HK-2 (cell line): ENCODE data around the gene TMEM171.

Source experiments
- DNase-seq: peaks from one replicate; pipeline ENCODE4 v3.0.0-alpha.2; 2018; ENCODE audit not compliant: unreplicated experiment

Gene TMEM171

DNA sequence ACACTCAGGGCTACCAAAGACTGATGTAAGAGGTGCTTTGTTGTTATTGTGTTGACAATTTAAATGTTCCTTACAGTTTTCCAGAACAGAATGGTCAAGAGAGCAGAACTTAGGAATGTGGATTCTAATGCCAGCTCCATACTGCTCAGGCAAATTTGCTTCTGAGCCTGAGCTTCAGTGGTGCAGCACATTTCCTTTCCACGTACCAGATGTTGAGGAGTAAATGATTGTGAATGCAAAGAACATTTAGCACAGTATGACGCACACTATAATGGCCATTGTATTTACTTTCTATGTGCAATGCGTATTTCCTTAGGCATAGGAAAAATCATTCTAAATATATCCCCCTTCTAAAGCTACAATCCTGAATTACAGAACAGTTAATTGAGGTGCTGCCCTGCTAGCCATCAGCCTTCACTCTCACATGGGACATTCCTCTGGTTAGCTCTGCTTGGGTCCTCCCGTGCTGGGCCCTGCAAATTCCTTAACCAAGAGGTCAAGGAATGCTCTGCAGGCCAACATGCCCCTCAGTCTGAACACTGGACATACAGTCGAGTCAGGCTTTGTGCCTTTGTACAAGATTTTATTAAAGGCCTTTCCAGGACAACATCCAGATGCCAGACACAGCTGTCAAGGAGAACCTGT is 31.5 kb downstream of the TMEM171 start:
- DNase-seq = no peak

DNA sequence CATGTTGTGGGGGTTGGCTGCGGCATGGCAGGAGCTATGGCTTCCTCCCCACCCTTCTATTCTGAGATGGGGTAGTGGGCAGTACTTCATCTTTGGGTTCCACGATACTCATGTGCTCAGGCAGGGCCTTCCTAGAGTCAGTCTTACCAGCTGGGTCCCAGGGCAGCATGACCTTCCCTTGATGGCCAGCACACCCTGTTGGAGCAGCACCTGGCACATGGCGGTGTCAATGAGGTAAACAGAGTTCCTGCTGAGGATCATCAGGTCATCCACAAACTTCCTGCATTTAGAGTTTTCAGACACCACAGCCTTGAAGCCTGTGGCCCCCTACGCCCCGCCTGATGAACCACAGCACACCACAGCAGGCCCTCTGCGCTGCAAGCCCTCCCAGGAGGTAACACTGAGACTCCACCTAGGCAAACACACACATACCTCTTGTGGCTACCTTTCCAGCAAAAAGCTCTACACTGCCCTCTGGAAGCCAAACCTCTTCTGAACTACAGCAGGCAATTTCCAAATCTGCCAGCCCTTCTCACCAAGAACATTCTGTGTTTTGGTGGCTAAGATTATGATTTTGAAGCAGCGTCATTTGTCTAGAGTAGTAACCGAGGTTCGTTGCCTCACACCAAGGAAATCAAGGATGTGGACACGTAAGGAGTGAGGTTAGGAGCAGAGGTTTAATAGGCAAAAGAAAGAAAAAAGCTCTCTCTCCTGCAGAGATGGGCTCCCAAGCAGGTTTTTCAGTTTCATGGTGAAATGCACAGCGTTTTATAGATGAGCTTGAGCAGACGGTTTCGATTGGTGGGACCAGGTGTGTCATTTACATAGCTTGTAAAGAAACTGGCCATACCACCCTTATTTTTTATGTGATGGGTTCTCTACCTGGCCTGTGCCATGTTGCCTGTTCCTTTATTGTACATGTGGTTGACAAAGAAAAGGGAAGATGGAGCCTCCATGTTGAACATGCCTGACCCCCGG is 32.3 kb downstream of the TMEM171 start:
- no peak for DNase-seq

- DNase-seq = no peak
Measured at GRCh38 chr5:73153513-73153912, 33.1 kb downstream of the TMEM171 start.

DNA sequence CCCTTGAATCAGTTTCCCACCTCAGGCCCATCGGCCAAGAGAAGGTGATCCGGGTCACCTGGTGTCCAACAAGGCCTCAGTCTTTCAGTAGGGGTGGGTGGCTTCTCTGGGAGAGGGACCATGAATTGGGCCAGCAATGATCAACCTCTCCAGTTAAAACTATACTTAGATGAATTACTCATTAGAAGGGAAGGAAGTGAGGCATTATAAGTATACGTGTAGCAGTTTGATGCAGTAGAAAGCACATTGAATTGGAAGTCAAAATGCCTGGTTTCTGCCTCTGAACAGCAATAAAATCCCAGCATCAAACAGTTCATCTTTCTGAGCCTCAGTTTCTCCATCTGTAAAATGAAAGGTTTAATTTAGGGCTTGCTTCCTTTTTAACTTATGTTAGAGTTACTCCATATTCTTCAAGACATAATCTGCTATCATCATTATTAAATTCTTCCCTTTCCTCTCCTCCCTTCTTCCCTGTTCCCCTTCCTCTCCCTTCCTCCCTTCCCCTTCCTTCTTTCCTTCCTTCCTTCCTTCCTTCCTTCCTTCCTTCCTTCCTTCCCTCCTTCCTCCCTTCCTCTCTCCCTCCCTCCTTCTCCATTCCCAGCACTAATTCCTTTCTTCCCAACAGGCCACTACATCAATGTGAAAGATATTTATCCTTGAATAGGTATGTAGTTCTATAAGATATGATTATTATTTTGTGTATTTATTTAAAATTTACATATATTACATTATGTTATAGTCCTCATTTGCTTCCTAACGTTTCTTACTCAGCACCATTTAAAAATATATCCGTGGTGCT is 34.0 kb downstream of the TMEM171 start:
- DNase-seq = no peak

DNA sequence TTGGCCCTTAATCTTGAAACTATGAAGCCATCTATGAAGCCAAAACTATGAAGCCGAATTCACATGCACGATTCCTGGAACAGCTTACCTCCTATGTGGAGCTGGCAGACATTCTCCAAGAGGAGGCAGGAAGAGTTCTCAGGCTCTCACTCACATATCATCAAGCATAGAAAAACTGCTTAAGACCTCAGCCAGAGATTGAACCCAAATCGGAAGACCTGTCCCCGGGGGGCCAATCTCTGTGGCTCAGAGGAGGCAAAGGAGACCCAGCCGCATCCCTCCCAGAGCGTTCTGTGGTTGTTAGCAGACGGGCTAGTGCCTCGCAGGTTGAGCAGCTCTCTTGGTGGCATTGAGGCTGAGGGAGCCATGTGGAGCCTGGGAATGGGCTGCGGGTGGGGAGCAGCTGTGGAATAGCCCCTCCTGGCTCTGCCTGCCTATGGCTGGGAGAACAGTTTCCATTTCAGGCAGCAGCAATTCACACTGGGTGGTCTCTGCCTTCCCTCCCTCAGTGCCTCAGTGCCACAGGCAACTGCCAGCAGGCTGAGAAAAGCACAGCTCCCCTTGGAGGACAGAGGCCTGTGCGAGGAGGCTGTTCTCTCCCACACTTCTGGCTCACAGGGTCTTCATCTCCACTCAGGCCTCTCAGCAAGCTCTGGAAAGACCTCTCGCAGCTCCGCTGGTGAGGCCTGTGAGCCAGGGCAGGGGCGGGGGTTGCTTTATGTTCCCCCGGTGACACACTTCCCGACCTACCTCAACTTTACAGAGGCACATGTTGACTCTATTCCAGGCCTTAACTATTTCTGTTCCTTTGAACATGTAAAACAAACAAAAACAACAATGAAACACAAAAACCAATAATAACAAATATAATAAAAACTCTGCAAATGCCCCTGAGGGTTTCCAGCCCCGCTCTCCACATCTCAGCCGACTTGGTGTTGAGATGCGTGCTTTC is 35.2 kb downstream of the TMEM171 start:
- no peak for DNase-seq

GRCh38 chr5:73157414-73158303 is 37.3 kb downstream of the TMEM171 start:
- DNase-seq = no peak

- no peak for DNase-seq
Measured at GRCh38 chr5:73158313-73158712, 37.9 kb downstream of the TMEM171 start.

- no peak for DNase-seq
Measured at GRCh38 chr5:73160239-73160671, 39.9 kb downstream of the TMEM171 start.

DNA sequence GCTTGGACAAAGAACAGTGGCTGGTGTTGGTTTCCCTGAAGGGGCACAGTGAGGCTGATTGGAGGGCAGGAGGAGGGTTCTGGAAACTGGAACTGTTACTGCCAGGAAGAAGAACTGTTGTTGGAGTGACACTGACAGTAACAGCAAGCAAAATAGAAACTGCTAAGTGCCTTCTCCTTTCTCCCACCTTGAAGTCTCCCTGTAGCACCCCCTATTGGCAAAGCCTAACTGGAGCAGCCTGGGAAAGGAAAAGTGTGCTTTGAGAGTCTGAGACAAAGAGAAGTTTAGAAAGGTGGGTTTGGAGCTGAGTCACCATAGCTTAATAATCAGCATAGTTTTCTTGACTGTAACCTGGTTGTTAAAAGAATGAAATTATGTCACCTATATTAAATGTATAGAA is 50.1 kb downstream of the TMEM171 start:
- DNase-seq = no peak

GRCh38 chr5:73171495-73171894 is 51.1 kb downstream of the TMEM171 start:
- no peak for DNase-seq

DNA sequence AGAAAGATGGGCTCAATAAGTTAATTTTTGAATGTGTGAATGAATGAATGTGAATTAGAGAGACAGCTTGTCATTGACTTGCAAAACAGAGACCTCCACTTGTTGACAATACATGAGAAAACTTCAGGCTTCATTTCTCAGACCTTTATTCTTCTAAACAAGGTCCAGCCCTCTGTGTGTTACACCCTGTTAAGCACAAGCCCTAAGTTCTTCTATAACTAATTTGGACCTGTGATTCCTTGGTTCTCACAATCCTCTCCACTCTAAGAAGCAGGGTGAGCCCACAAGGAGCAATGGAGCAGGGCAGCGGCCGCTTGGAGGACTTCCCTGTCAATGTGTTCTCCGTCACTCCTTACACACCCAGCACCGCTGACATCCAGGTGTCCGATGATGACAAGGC is 52.6 kb downstream of the TMEM171 start, which contains the start of gene TMEM174:
Gene TMEM174, plus strand, starts transcription at position 243 of the 400 bp plus-strand sequence. Its CDS starts 51 bp downstream, at position 294.
- DNase-seq = no peak

DNA sequence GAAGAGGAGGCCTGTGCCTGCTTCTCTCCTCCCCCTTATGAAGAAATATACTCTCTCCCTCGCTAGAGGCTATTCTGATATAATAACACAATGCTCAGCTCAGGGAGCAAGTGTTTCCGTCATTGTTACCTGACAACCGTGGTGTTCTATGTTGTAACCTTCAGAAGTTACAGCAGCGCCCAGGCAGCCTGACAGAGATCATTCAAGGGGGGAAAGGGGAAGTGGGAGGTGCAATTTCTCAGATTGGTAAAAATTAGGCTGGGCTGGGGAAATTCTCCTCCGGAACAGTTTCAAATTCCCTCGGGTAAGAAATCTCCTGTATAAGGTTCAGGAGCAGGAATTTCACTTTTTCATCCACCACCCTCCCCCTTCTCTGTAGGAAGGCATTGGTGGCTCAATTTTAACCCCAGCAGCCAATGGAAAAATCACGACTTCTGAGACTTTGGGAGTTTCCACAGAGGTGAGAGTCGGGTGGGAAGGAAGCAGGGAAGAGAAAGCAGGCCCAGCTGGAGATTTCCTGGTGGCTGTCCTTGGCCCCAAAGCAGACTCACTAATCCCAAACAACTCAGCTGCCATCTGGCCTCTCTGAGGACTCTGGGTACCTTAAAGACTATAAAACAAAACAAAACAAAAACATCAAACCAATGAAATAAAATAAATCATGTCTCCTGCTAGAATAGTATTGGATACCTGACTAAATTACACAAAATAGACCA is 53.9 kb downstream of the TMEM171 start:
- no peak for DNase-seq

DNA sequence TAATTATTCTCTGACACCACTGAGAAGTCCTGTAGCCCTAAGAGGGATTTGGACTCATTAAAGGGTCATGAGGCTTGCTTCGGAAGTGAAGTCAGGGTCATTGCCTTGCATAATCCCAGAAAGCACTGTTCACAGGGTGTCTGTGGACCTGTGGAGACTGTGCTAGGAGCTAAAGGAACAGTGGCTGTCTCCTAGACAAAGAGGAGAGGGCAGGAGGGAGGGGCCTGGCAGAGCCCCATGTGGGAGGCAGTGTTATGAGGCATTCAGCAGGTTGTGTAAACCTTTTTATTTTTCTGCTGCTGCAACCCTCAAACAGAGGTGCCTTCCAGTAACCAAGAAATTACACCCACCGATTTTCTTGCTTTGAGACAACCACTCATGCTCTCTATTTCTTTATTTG is 55.9 kb downstream of the TMEM171 start:
- no peak for DNase-seq

- DNase-seq = no peak
Measured at GRCh38 chr5:73178265-73178664, 57.9 kb downstream of the TMEM171 start.

GRCh38 chr5:73179730-73180129 is 59.4 kb downstream of the TMEM171 start:
- no peak for DNase-seq

DNA sequence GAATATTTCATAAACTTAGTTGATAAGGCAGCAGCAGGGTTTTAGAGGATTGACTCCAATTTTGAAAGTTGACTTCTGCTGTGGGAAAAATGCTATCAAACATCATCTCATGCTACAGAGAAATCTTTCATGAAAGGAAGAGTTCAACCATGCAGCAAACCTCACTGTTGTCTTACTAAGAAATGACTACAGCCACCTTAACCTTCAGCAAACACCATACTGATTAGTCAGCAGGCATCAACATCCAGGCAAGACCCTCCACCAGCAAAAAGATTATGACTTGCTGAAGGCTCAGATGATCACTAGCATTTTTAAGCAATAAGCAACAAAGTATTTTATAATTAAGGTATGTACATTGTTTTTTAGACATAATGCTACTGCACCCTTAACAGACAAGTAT is 60.2 kb downstream of the TMEM171 start:
- DNase-seq = no peak
